Smooth muscle cell of the pulmonary artery (primary cell): ENCODE measurements around the gene ATP1B3. TPM values are rescaled to one million over a fixed set of nuclear protein-coding genes. Genes with fewer than 3 reads are reported as not detected.

Source experiments
- total RNA-seq: library from RNA; depleted of rRNA; stranded (reverse); fragments of >200 nt; gene quantifications from 2 replicates; pipeline ENCODE4 v1.2.3, GENCODE V29; 2014

Gene ATP1B3
- 75.1 and 91.0 TPM in 2 replicates for total RNA-seq

DNA sequence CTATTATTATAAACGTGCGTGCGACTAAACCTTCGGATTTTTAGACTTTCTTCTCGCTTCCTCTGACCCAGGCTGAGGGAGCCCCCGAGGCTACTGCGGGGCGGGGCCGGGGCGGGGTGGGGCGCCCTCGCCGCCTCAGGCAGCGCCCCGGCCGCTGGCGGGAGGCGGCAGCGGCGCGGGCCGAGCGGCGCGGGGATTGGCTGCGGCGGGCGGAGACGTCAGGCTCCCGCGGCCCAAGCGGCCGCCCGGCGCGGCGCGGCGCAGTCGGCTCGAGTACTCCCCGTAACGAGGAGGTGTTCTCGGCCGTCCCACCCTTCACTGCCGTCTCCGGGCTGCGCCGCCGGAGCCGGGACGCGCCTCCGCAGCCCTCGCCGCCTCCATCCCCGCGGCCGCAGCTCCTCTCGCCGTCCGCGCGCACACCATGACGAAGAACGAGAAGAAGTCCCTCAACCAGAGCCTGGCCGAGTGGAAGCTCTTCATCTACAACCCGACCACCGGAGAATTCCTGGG, at the start of gene ATP1B3:
Gene ATP1B3, plus strand, starts transcription at position 263 of the 510 bp plus-strand sequence. Its CDS starts 159 bp downstream, at position 422.

Other genes starting within 250 kb of the ATP1B3 start
- 23.2 and 24.0 TPM in 2 replicates for gene RNF7, start 138.3 kb upstream of the ATP1B3 start, total RNA-seq
- not detected in 2 replicates for gene GRK7, start 113.2 kb upstream of the ATP1B3 start, total RNA-seq